GM12878 (cell line): Measurements from ENCODE around the gene CFAP126. TPM values are rescaled to one million over a fixed set of nuclear protein-coding genes. Genes with fewer than 3 reads are reported as not detected.
A peak's percentile ranks its signal among the peaks of the same experiment; 100 is the strongest.

Experiments
- BMI1 ChIP-seq: fragments of 450-650 bp; IDR thresholded peaks from 2 replicates; pipeline ENCODE4 v1.6.1; 2016; ENCODE audit warnings: mild to moderate bottlenecking, moderate library complexity, borderline replicate concordance
- CHD1 ChIP-seq: IDR thresholded peaks from 2 replicates; pipeline ENCODE4 v1.6.1; 2012; ENCODE audit warnings: low read depth, low read length, improper control_type of control experiment
- MEF2B ChIP-seq: fragments of 450-650 bp; IDR thresholded peaks from 2 replicates; pipeline ENCODE4 v1.6.1; 2018; ENCODE audit warnings: mild to moderate bottlenecking, moderate library complexity; ENCODE audit not compliant: partially characterized antibody, poor library complexity, severe bottlenecking
- MYC ChIP-seq: IDR thresholded peaks from 2 replicates; pipeline ENCODE4 v1.6.1; 2011; ENCODE audit warnings: mild to moderate bottlenecking, low read length, moderate library complexity, inconsistent platforms; ENCODE audit not compliant: insufficient read depth, insufficient replicate concordance, insufficient read length, severe bottlenecking
- NFYB ChIP-seq: IDR thresholded peaks from 2 replicates; pipeline ENCODE4 v1.6.1; 2011; ENCODE audit warnings: low read depth, mild to moderate bottlenecking, low read length, improper control_type of control experiment, moderate library complexity; ENCODE audit not compliant: insufficient read depth
- POLR2A ChIP-seq: IDR thresholded peaks from 2 replicates; pipeline ENCODE4 v1.6.1; 2011; ENCODE audit warnings: low read depth, mild to moderate bottlenecking, low read length
- RAD21 ChIP-seq: IDR thresholded peaks from 2 replicates; pipeline ENCODE4 v1.6.1; 2011; ENCODE audit warnings: mild to moderate bottlenecking, low read depth, low read length, moderate library complexity; ENCODE audit not compliant: insufficient read depth
- RB1 ChIP-seq: fragments of 450-650 bp; formaldehyde crosslinking; IDR thresholded peaks from 2 replicates; pipeline ENCODE4 v1.6.1; 2017; ENCODE audit warnings: mild to moderate bottlenecking, borderline replicate concordance
- SRF ChIP-seq, 2 experiments: IDR thresholded peaks; 2 replicates each; pipeline ENCODE4 v1.6.1; 2011; ENCODE audit warnings: low read depth in 2 of 2, low read length in 2 of 2, mild to moderate bottlenecking in 1 of 2, moderate library complexity in 1 of 2
- STAT3 ChIP-seq: IDR thresholded peaks from 2 replicates; pipeline ENCODE4 v1.6.1; 2011; ENCODE audit warnings: low read depth, low read length, improper control_type of control experiment
- TCF12 ChIP-seq: IDR thresholded peaks from 2 replicates; pipeline ENCODE4 v1.6.1; 2011; ENCODE audit warnings: low read depth, mild to moderate bottlenecking, low read length
- polyA plus RNA-seq, 11 experiments: library from polyadenylated mRNA; depleted of rRNA in 4 of 11; unstranded in 6 of 11; stranded (reverse) in 5 of 11; fragments of >200 nt; fragmentation: Nextera tagmentation in 4 of 11; fragmentation: Illumina TruSeq in 1 of 11; extraction: Ambion mirVana in 4 of 11; extraction: Trizol in 1 of 11; gene quantifications; 1 replicate in 1 of 11; 2 replicates in 10 of 11; pipeline versions ENCODE4 v1.2.1 to v1.2.3, GENCODE V29; 2011 to 2016; ENCODE audit warnings: inconsistent platforms in 2 of 11, missing spikeins in 2 of 11, low read depth in 1 of 11
- total RNA-seq, 4 experiments: library from RNA; depleted of rRNA in 3 of 4; stranded (reverse); fragments of >200 nt in 3 of 4; fragmentation: Illumina TruSeq in 1 of 4; extraction: Trizol in 1 of 4; gene quantifications; 2 replicates each; pipeline versions ENCODE4 v1.2.1 to v1.2.3, GENCODE V29; 2013 to 2021
- TF ChIP-seq, protein P1 (sequence below): IDR thresholded peaks from 2 replicates; pipeline ENCODE4 v1.6.1; 2012; ENCODE audit warnings: mild to moderate bottlenecking, low read depth, low read length
- TF ChIP-seq, protein P2 (sequence below): fragments of 450-650 bp; IDR thresholded peaks from 2 replicates; pipeline ENCODE4 v1.6.1; 2017; ENCODE audit warnings: low read depth, mild to moderate bottlenecking, moderate library complexity
- TF ChIP-seq, protein P3 (sequence below): fragments of 450-650 bp; IDR thresholded peaks from 2 replicates; pipeline ENCODE4 v1.6.1; 2017; ENCODE audit warnings: mild to moderate bottlenecking, low read depth, inconsistent platforms; ENCODE audit not compliant: poor library complexity, severe bottlenecking
- TF ChIP-seq, protein P4 (sequence below): fragments of 450-650 bp; IDR thresholded peaks from 2 replicates; pipeline ENCODE4 v1.6.1; 2016; ENCODE audit warnings: mild to moderate bottlenecking
- TF ChIP-seq, protein P5 (sequence below): fragments of 450-650 bp; IDR thresholded peaks from 2 replicates; pipeline ENCODE4 v1.6.1; 2017; ENCODE audit warnings: mild to moderate bottlenecking, moderate library complexity

Gene CFAP126
- total and polyA plus RNA-seq, 10 of the 15 experiments (the other 5 are each of a cell fraction or from before 2014, with no cell fraction given) = not detected

DNA sequence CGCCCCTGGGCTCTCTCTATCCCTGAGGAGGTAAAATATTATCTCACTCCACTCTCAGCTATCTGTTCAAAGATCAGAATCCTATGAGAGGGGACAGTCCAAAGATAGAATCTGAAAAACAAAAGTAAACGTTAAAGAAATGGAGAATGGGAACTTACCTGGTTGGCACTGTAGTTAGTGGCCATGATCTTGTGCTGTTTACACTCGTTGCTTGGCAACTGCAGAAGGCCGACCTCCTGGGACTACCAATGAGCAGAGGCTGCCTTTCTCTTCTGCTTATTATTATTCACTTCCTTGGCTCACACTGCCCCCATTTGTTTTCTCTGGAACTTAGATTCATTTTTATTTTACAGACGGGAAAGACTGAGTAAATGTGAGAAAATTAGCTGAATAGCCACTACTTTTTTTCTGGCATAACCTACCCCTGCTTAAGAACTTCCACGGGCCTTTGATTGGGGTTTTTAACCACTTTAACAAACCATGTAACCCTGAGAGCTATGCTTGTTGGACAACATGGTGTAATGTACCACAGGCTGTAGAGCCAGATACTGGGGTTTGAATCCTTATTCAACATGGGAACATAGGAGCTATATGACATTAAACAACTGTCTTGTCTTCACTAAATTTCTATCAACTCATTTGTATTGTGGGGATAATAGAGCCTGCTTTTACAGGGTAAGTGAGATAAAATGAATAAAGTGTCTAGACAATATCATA is at the start of gene CFAP126 (continued):
- TF ChIP-seq, protein P1, sequence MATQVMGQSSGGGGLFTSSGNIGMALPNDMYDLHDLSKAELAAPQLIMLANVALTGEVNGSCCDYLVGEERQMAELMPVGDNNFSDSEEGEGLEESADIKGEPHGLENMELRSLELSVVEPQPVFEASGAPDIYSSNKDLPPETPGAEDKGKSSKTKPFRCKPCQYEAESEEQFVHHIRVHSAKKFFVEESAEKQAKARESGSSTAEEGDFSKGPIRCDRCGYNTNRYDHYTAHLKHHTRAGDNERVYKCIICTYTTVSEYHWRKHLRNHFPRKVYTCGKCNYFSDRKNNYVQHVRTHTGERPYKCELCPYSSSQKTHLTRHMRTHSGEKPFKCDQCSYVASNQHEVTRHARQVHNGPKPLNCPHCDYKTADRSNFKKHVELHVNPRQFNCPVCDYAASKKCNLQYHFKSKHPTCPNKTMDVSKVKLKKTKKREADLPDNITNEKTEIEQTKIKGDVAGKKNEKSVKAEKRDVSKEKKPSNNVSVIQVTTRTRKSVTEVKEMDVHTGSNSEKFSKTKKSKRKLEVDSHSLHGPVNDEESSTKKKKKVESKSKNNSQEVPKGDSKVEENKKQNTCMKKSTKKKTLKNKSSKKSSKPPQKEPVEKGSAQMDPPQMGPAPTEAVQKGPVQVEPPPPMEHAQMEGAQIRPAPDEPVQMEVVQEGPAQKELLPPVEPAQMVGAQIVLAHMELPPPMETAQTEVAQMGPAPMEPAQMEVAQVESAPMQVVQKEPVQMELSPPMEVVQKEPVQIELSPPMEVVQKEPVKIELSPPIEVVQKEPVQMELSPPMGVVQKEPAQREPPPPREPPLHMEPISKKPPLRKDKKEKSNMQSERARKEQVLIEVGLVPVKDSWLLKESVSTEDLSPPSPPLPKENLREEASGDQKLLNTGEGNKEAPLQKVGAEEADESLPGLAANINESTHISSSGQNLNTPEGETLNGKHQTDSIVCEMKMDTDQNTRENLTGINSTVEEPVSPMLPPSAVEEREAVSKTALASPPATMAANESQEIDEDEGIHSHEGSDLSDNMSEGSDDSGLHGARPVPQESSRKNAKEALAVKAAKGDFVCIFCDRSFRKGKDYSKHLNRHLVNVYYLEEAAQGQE = no peak
- TF ChIP-seq STAT3 (no peak), SRF (IDR thresholded peaks at IDR 0.05; ENCODE audit: low read depth in 2 of 2, low read length in 2 of 2) (no peak), POLR2A (no peak), CHD1 (no peak), TCF12 (no peak), BMI1 (peak; percentile 95), RB1 (no peak), MYC (no peak), NFYB (peak; percentile 83), RAD21 (peak; percentile 48), MEF2B (peak; percentile 39)
- TF ChIP-seq, protein P2, sequence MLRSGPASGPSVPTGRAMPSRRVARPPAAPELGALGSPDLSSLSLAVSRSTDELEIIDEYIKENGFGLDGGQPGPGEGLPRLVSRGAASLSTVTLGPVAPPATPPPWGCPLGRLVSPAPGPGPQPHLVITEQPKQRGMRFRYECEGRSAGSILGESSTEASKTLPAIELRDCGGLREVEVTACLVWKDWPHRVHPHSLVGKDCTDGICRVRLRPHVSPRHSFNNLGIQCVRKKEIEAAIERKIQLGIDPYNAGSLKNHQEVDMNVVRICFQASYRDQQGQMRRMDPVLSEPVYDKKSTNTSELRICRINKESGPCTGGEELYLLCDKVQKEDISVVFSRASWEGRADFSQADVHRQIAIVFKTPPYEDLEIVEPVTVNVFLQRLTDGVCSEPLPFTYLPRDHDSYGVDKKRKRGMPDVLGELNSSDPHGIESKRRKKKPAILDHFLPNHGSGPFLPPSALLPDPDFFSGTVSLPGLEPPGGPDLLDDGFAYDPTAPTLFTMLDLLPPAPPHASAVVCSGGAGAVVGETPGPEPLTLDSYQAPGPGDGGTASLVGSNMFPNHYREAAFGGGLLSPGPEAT = peak; percentile 22; the same call in 1 of the 2 replicates
- TF ChIP-seq, protein P3, sequence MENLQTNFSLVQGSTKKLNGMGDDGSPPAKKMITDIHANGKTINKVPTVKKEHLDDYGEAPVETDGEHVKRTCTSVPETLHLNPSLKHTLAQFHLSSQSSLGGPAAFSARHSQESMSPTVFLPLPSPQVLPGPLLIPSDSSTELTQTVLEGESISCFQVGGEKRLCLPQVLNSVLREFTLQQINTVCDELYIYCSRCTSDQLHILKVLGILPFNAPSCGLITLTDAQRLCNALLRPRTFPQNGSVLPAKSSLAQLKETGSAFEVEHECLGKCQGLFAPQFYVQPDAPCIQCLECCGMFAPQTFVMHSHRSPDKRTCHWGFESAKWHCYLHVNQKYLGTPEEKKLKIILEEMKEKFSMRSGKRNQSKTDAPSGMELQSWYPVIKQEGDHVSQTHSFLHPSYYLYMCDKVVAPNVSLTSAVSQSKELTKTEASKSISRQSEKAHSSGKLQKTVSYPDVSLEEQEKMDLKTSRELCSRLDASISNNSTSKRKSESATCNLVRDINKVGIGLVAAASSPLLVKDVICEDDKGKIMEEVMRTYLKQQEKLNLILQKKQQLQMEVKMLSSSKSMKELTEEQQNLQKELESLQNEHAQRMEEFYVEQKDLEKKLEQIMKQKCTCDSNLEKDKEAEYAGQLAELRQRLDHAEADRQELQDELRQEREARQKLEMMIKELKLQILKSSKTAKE = no peak
- TF ChIP-seq, protein P4, sequence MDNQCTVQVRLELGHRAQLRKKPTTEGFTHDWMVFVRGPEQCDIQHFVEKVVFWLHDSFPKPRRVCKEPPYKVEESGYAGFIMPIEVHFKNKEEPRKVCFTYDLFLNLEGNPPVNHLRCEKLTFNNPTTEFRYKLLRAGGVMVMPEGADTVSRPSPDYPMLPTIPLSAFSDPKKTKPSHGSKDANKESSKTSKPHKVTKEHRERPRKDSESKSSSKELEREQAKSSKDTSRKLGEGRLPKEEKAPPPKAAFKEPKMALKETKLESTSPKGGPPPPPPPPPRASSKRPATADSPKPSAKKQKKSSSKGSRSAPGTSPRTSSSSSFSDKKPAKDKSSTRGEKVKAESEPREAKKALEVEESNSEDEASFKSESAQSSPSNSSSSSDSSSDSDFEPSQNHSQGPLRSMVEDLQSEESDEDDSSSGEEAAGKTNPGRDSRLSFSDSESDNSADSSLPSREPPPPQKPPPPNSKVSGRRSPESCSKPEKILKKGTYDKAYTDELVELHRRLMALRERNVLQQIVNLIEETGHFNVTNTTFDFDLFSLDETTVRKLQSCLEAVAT = no peak
- TF ChIP-seq, protein P5, sequence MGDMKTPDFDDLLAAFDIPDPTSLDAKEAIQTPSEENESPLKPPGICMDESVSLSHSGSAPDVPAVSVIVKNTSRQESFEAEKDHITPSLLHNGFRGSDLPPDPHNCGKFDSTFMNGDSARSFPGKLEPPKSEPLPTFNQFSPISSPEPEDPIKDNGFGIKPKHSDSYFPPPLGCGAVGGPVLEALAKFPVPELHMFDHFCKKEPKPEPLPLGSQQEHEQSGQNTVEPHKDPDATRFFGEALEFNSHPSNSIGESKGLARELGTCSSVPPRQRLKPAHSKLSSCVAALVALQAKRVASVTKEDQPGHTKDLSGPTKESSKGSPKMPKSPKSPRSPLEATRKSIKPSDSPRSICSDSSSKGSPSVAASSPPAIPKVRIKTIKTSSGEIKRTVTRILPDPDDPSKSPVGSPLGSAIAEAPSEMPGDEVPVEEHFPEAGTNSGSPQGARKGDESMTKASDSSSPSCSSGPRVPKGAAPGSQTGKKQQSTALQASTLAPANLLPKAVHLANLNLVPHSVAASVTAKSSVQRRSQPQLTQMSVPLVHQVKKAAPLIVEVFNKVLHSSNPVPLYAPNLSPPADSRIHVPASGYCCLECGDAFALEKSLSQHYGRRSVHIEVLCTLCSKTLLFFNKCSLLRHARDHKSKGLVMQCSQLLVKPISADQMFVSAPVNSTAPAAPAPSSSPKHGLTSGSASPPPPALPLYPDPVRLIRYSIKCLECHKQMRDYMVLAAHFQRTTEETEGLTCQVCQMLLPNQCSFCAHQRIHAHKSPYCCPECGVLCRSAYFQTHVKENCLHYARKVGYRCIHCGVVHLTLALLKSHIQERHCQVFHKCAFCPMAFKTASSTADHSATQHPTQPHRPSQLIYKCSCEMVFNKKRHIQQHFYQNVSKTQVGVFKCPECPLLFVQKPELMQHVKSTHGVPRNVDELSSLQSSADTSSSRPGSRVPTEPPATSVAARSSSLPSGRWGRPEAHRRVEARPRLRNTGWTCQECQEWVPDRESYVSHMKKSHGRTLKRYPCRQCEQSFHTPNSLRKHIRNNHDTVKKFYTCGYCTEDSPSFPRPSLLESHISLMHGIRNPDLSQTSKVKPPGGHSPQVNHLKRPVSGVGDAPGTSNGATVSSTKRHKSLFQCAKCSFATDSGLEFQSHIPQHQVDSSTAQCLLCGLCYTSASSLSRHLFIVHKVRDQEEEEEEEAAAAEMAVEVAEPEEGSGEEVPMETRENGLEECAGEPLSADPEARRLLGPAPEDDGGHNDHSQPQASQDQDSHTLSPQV = no peak
